Renal cortical epithelial cell (primary cell): Measurements from ENCODE around the gene B3GNT4. TPM values are rescaled to one million over a fixed set of nuclear protein-coding genes. Genes with fewer than 3 reads are reported as not detected.
A peak's percentile ranks its signal among the peaks of the same experiment; 100 is the strongest.
"Not testable (repeated sequence)": the region's sequence is repeated elsewhere in the genome, so short reads cannot be mapped to it uniquely, and the experiment has no call there.

Source experiments
- DNase-seq: peaks from one replicate; pipeline ENCODE4 v3.0.0-alpha.2; 2011; ENCODE audit warnings: low read depth
- total RNA-seq: library from RNA; depleted of rRNA; stranded (reverse); fragments of >200 nt; gene quantifications from 2 replicates; pipeline ENCODE4 v1.2.3, GENCODE V29; 2014

The B3GNT4 gene
- total RNA-seq, result 2.6 and 18.9 TPM in 2 replicates

DNA sequence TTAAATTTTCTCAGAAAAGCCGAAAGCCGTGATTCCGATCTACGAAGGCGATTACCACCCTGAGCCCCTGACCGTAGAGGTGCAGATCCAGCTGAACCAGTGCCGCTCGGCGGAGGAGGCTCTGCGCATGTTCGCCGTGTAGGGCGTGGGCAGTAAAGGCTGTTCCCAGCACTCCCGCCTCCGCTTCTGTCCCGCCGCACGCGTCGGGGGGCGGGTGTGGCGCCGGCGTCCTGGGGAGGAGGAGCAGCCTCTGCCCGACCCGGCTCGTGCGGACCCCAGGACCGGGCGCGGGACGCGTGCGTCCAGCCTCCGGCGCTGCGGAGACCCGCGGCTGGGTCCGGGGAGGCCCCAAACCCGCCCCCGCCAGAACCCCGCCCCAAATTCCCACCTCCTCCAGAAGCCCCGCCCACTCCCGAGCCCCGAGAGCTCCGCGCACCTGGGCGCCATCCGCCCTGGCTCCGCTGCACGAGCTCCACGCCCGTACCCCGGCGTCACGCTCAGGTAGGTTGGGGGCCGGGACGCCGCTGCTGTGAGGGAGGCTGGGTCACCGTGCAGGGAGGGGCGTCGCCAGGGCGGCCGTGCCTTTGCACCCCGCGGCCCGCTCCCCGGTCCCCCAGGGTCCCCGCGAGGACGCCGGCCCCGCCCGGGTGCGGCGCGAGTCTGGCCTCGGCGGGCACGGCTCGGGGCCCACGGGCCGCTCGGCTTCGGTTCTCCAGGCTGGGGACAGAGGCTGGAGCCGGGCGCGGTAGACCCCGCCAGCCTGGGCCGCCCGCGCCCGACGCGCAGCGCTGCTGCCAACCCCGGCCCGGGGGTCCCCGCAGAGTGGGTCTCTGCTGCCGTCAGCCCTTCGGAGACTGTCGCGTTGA lies at the start of gene B3GNT4:
Gene B3GNT4 (plus strand): TSS at position 409 of the 866 bp plus-strand sequence. CDS start 910 bp downstream, outside the sequence.
- peak; percentile 28 for DNase-seq

DNA sequence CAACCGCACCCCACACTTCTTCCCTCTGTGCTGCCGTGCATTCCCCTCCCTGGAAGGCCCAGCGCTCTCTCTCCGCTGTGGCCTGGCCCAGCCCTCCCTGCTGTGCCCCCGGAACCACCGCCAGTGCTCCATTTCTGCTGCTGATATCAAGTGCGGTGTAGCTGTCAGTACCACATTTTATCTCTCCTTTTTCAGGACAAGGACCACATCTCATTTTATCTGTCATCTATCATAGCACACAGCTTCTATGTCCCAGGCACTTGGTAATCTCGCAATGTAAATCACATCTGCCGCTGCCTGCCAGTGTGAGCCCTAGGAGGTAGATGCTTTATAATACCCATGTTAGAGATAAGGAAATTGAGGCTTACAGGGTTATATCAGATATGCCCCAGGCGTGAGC lies 47.8 kb upstream of the B3GNT4 start:
- no peak for DNase-seq

DNA sequence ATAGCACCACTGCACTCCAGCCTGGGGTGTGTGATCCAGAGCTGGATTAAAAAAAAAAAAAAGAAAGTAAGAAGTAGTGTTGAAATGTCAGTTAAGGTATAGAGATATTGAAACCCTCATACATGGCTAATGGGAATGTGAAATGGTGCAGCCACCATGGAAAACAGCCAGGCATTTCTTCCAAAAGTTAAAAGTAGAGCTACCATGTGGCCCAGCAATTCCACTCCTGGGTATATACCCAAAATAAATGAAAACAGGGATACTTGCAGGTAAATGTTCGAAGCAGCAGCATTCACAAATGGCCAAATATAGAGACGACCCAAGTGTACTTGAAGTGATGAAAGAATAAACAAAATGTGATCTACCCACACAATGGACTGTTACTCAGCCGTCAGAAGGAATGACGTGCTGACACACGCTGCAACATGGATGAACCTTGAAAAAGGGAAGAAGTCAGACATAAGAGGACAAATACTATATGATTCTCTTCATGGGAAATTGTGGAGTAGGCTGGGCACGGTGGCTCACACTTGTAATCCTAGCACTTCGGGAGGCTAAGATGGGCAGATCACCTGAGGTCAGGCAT lies 44.7 kb upstream of the B3GNT4 start:
- DNase-seq, result no peak

DNA sequence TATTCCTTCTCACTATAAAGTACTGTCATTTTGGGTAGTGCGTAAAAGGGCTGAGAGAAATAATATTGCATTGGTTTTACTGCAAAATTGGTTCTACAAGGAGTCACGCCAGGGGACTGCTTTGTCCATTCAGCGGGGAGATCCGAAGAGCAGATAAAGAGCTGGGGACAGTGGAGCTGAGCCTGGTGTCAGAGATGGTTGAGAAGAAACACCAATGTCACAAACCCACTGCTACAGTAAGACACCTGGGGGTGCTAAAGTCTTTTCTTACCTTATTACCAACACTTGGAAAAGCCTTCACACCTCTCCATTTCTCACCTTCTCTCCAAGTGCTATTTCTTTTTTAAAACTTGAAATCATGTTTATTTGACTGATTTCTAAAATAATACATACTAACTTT lies 43.6 kb upstream of the B3GNT4 start:
- no peak for DNase-seq

DNA sequence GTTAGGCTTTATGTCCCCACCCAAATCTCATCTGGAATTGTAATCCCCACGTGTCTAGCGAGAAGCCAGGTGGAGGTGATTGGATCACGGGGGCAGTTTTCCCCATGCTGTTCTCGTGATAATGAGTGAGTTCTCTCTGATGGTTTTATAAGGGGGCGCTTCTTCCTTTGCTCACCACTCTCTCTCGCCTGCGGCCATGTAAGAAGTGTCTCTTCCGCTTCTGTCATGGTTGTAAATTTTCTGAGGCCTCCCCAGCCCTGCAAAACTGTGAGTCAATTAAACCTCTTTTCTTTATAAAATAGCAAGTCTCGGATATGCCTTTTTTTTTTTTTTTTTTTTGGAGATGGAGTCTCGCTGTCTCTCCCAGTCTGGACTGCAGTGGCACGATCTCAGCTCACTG lies 42.7 kb upstream of the B3GNT4 start:
- DNase-seq, result no peak

DNA sequence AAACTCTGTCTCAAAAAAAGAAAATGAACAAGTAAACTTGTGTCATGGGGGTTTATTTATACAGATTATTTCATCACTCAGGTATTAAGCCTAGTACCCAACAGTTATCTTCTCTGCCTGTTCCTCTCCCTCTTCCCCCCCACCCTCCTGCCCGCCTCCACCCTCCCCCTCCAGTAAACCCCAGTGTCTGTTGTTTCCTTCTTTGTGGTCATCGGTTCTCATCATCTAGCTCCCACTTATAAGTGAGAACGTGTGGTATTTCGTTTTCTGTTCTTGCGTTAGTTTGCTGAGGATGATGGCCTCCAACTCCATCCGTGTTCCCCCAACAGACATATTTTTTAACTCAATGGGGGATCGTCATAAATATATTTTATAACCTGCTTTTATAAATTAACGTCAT lies 41.8 kb upstream of the B3GNT4 start:
- no peak for DNase-seq

DNA sequence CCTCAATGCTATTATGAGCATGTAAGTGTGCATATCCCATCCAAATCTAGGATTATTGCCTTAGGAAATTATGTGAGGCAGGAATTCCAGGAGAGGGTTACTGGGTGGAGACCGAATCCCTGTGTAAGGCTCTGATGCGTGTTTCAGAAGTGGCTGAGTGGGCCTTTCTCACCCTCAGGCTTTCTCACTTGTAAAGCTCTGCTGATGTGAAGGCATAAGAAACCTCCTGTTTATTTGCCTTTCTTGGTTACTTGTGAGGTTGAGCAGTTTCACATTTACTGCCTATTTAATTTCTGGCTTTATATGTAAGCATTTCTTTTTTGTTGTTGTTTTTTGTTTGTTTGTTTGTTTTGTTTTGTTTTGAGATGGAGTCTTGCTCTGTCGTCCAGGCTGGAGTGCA lies 40.5 kb upstream of the B3GNT4 start:
- DNase-seq, result no peak

DNA sequence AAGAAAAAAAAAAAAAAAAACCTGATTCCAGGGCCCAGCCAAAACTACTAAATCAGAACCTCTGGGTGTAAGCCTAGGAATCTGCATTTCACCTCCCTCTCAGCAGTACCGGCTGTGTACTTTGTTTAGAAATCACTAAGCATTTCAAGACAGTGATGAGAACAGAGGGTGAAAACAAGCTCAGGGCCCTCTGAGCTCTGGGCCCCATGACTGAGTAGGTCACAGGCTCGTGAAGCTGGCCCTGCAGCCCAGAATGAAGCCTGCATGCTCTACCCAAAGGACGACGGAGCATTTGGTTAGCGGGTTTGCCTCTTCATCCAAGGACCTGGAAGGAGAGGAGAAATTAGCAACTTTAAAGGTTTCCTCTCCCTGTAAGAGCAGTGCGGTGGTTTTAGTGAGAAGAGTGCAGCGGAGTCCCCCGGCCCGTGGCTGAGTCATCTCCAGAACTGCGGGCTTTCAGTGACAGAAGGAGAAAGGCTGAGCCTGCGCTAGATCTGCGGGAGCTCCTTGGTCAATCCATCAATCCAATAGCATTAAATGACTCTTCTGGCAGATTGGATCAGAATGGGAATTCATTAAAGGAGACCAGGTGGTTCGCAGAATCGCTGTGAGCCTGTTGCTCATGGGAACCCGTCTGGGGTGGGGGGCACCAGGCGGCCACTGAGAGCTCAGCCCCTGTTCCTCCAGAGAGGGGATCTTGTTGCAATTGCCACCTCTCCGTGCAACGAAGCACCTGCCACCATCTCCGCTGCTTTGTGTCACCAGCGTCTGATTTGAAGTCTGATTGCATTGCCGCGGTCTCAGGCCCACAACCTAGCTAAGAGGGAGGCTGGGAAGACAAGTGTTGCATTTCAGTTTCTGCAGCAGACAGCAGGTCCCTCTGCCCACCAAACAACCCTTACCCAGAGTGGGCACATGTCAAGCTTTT lies 36.8 kb upstream of the B3GNT4 start:
- DNase-seq, result no peak

DNA sequence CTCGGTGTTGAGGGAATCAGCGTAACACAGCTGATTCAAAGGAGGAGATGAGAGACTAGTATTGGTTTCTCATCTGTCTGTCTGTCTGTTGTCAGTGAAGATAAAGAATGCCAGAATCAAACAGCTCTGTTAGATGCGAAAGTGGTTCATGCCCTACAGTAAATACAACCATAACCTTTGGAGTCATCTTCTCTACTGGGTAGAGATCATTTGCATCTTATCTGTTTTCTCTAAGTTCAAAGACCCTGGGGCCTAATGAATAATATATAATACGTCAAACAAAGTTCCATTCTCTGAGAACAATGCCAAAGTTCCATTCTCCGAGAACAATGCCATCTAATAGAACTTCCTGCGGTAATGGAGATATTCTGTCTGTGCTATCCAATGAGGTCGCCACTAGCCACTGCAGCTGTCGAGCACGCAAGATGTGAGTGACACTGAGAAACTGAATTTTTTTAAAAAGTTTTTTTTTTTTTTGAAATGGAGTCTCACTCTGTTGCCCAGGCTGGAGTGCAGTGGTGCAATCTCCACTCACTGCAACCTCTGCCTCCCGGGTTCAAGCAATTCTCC lies 36.1 kb upstream of the B3GNT4 start:
- DNase-seq, result no peak

DNA sequence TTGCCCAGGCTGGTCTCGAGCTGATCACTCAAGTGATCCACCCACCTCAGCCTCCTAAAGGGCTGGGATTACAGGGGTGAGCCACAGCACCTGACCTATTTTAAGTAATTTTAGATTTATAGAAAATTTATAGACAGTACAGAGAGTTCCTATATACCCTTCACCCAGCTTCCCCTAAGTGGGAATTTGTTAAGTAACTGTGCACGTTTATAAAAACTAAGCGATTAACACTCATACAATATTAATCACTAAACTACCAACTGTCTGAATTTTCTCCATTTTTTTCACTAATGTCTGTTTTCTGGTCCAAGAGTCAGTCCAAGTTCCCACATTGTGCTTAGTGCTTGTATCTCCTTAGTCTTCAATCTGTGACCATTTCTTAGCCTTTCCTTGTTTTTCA lies 35.0 kb upstream of the B3GNT4 start:
- no peak for DNase-seq

DNA sequence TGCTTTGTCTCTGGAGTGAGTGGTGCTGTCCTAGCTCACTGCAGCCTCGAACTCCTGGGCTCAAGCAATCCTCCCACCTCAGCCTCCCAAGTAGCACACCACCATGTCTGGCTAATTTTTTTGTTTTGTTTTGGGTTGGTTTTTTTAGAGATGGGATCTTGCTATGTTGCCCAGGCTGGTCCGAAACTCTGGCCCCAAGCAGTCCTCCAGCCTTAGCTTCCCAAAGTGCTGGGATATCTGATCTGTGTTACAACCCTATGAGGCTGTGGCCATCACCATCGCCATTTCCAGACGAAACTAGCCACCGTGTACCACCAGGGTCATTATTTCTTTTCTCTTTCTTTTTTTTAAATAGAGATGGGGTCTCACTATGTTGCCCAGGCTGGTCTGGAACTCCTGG lies 32.1 kb upstream of the B3GNT4 start:
- DNase-seq, result no peak

DNA sequence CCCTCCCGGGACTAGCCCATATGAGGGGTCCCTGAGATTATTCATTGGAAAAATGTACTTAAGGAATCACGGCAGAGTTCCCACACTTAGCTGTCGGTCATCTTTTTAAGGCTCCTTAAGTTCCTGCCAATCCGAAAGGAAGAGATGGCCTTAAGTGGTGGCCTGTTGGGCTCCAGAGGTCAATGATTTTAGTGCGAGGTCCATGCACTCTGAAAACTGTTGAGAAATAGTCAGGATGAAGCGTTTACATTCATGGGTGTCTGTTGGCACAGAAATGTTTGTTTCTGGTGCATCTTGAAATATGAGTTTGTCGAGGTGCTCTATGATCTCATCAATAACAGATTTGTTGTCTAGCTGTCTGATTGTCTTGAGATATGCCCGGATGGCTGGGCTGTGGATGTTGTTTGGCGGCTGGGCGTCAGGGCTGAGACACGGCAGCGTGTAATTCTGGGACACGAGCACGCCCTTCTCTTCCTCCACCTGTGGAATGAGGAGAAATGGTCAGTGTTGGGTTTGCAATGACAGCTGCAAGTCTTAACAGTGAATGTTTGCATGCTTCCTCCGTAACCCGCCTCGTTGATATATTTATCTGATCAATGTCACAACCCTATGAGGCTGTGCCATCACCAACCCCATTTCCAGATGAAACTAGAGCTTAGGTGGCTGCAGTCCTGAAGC lies 31.1 kb upstream of the B3GNT4 start:
- no peak for DNase-seq

DNA sequence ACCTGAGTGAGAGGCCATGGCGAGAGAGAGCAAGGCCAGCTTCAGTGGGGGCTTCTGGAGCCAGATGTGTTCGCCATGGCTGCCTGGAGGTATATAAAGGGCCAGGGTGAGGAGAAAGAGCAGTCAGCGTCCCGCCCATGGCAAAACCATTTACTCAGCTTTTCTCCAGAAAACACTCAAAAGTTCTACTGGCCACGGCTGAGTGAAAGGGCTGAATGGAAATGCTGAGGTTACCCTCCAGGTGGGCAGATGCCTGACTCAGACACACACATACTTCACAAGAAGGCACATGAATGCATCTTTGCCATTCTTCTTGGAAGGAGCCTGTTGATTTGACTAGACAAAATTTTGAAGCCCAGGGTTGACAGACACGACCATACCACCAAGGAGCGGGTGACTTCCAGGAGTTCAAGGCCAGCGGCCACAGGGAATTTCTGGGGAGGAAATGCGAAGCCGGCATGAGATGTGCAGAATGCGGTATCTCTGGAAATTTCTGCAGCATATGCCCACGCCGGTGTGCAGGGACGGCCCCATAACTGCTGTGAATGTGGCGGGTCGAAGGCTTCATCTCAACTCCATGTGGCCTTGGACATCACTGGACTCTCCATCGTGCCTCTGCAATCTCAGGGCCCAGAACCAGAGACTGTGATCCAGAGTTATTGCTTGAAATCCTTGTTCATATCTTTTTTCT lies 29.2 kb upstream of the B3GNT4 start, which contains the start of gene IL31:
Gene IL31 (minus strand): TSS at position 67 of the 691 bp plus-strand sequence. CDS start 49 bp downstream, at position 18.
- DNase-seq, result no peak

DNA sequence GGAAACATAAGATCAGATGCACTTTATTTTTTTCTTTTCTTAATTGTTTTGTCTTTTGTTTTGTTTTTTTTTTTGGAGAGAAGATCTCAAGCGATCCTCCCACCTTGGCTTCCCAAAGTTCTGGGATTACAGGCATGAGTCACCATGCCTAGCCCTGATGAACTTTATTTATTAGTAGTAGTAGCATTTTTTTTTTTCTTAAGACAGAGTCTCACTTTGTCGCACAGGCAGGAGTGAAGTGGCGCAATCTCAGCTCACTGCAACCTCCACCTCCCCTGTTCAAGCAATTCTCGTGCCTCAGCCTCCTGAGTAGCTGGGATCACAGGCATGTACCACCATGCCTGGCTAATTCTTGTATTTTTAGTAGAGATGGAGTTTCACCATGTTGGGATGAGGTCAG lies 27.0 kb upstream of the B3GNT4 start:
- DNase-seq, result not testable (repeated sequence)

DNA sequence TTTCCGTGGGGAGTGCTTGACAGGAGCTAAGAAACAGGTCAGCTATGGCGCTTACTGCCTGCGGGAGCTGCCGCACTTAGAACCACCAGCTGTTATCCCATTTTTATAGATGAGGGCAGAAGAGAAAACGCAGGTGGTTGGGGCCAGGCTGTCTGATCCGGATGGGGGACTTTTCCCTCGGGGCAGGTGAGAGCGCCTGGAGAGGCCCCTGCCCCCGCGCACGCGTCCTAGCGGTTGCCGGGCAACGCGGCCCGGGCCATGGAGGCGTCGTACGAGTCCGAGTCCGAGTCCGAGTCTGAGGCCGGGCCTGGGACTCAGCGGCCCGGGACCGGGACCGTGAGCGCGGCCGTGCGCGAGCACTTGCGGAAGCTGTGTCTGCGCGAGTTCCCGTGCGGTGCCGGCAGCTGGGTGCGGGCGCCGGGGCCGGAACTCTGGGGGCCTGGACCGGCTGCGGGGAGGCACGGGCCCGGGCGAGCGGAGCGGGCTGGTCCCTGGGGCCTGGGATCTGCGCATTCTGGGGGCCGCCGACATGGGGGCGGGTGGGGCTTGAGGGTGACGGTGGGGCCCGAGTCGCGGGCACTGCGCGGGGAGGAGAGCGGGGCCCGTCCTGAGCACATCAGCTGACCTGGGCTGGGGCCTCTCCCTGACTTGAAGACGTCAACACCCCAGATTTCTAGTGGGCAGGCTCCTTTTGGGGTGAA lies 20.5 kb upstream of the B3GNT4 start, which contains the start of gene LRRC43:
Gene LRRC43 (plus strand): TSS at position 237 of the 701 bp plus-strand sequence. CDS start 22 bp downstream, at position 259.
- DNase-seq, result no peak

DNA sequence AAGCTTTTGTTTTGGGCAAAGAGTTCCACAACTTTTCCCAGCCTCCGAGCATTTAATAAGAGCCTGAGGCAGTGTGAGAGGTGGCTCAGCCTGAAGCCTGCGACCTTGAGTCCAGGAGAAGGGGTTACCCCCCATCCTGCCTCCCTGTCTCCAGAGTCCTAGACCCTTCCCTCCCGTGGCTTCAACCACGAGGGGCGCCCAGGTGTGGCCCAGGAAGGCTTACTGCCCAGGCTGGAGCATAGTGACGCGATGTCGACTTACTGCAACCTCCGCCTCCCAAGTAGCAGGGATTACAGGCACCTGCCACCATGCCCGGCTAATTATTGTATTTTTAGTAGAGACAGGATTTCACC lies 19.9 kb upstream of the B3GNT4 start:
- DNase-seq, result no peak

DNA sequence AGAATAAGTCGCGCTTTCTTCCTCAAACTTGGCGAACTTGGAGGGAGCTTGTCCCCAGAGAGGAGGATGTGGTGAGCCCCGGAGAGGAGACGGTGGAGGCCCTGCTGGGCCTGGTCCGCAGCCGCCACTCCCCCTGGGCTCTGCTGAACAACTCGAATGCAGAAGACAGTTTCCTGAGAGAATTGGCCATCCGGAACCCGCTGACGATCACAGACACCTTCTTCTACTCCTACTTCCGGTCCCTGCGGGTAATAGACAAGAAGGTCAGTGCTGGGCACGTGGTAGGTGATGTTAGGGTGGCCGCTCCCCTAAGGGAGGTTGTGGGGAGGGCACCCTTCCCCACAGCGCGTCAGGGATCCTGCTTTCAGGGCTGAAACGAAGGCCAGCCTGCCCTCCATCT lies 19.0 kb upstream of the B3GNT4 start:
- DNase-seq, result no peak

DNA sequence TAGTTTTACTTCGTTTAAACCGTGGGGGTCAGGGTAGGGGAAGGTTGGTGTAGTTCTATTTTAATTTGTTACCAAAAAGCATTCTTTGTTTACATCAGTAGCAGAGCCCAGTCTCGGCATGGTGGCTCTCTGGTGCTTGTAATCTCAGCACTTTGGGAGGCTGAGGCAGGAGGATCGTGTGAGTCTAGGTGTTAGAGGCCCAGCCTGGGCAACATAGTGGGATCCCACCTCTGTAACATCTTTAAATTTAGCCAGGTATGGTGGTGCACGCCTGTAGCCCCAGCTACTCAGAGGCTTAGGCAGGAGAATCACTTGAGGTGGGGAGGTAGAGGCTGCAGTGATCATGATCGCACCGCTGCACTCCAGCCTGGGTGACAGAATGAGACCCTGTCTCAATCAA lies 18.4 kb upstream of the B3GNT4 start:
- no peak for DNase-seq

DNA sequence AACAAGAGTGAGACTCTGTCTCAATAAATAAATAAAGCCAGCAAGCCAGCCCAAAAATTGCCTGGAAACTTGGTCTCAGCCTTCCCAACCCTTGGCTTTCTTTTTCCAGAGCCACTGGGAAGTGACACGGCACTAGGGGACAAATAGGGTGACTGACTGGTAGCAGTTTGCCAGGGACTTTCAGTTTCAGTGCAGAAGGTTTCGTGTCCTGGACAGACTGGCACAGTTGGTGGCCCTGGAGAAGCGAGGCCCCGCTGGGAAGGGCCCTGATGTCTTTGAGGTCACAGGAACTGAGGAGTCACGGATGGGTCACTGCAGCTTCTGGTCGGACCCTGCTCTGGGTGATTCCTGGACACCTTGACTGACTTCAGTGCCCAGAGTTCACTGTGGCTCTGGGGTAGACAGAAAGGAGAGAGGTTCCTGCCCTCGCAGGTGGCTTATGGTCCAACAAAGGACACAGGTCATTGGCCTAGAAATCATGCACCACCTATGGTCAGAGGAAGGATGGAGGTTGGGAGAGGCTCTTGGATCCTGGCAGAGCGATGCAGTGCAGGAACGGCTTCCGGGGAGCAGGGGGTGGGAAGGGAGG lies 17.9 kb upstream of the B3GNT4 start:
- DNase-seq, result no peak

DNA sequence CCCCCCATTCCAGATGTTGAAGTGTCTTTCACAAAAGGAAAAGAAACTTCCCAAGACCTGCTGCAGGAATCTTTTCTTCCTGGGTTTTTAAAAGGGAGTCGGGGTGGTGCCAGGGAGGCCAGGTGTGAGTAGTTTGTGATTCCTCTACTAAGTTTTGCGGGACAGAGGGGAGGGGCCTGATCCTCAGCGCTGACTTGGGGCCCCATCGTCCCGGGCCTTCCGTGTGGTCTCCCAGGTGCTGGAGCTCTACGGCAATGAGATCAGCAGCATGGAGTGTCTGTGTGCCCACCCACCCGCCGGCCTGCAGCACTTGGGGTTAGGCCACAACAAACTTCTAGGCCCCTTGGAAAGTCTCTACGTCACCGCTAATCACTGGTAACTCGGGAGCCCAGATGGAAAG lies 16.0 kb upstream of the B3GNT4 start:
- DNase-seq, result no peak
